HepG2 (cell line): ENCODE results near the gene SETD1B. TPM values are rescaled to one million over a fixed set of nuclear protein-coding genes. Genes with fewer than 3 reads are reported as not detected.

Experiments
- NR1H2 ChIP-seq: sonication (generic); formaldehyde crosslinking; IDR thresholded peaks from 2 replicates; pipeline ENCODE4 v1.8.1; 2022; ENCODE audit warnings: low read depth, missing genetic modification reagents, borderline replicate concordance
- NR2F6 ChIP-seq, 2 experiments: IDR thresholded peaks; 2 replicates each; pipeline ENCODE4 v1.6.1; 2016; ENCODE audit warnings: antibody characterized with exemption in 1 of 2, mild to moderate bottlenecking in 1 of 2
- ZNF792 ChIP-seq: IDR thresholded peaks from 2 replicates; pipeline ENCODE4 v1.6.1; 2016
- polyA plus RNA-seq, 8 experiments: library from polyadenylated mRNA; depleted of rRNA in 3 of 8; stranded (reverse) in 7 of 8; unstranded in 1 of 8; fragments of >200 nt; fragmentation: Illumina TruSeq in 4 of 8; extraction: Trizol in 4 of 8; gene quantifications; 2 replicates each; pipeline versions ENCODE4 v1.2.1 to v1.2.3, GENCODE V29; 2011 to 2016; ENCODE audit warnings: low read depth in 4 of 8, missing spikeins in 1 of 8, mixed read lengths in 1 of 8; ENCODE audit not compliant: insufficient read depth in 1 of 8
- total RNA-seq, 5 experiments: library from RNA; depleted of rRNA; stranded (reverse); fragments of >200 nt; fragmentation: Illumina TruSeq; extraction: Trizol; gene quantifications; 2 replicates each; pipeline ENCODE4 v1.2.3, GENCODE V29; 2016; ENCODE audit warnings: low read depth in 1 of 5
- TF ChIP-seq, protein P1 (sequence below): IDR thresholded peaks from 2 replicates; pipeline ENCODE4 v1.6.1; 2016; ENCODE audit warnings: low read depth, missing genetic modification reagents, missing compliant biosample characterization
- TF ChIP-seq, protein P2 (sequence below): sonication (generic); formaldehyde crosslinking; IDR thresholded peaks from 2 replicates; pipeline ENCODE4 v1.5.0; 2020; ENCODE audit warnings: mild to moderate bottlenecking, missing genetic modification reagents, borderline replicate concordance
- TF ChIP-seq, protein P3 (sequence below): sonication (generic); formaldehyde crosslinking; IDR thresholded peaks from 2 replicates; pipeline ENCODE4 v1.4.0; 2020; ENCODE audit warnings: missing genetic modification reagents

SETD1B gene
- total and polyA plus RNA-seq, 2 of the 13 experiments (the other 11 are each of a cell fraction or from before 2014, with no cell fraction given) = 1.1 to 1.4 TPM

DNA sequence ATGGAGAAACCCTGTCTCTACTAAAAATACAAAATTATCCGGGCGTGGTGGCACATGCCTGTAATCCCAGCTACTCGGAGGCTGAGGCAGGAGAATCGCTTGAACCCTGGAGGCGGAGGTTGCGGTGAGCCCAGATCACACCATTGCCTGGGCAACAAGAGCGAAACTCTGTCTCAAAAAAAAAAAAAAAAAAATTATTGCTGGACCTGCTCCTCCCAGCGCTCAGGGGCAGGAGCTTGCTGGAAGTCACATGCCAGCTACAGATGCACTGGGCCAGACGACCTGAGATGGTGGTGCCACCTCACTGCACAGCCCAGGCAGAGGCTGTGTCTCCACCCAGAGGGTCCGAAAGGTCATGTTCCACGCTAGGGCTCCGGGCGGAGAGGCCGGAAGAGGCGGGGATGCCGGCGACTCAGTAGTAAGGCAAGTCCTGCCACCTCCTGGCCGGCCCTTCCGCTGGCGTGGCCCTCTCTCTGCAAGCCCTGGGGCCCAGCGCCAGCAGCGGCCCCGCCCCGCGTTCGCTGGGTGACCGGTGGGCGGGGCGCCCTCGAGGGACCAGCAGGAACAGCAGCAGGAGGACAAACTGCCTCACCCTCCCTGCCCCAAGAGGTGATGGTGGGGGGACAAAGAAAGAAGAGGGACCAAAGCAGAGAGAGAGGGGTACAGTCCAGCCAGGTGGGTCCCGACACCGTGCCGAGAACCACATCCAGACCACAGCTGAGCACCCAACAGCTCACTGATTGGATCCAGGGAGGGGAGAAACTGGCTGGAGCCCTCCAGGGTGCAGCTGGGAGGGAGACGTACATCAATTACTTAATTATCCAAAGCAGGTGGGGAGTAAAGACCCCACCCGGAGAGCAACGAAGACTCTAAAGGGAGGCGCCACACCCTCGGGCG is 6.7 kb upstream of the SETD1B start (continued):
- TF ChIP-seq NR1H2 = no peak
- TF ChIP-seq, protein P1, sequence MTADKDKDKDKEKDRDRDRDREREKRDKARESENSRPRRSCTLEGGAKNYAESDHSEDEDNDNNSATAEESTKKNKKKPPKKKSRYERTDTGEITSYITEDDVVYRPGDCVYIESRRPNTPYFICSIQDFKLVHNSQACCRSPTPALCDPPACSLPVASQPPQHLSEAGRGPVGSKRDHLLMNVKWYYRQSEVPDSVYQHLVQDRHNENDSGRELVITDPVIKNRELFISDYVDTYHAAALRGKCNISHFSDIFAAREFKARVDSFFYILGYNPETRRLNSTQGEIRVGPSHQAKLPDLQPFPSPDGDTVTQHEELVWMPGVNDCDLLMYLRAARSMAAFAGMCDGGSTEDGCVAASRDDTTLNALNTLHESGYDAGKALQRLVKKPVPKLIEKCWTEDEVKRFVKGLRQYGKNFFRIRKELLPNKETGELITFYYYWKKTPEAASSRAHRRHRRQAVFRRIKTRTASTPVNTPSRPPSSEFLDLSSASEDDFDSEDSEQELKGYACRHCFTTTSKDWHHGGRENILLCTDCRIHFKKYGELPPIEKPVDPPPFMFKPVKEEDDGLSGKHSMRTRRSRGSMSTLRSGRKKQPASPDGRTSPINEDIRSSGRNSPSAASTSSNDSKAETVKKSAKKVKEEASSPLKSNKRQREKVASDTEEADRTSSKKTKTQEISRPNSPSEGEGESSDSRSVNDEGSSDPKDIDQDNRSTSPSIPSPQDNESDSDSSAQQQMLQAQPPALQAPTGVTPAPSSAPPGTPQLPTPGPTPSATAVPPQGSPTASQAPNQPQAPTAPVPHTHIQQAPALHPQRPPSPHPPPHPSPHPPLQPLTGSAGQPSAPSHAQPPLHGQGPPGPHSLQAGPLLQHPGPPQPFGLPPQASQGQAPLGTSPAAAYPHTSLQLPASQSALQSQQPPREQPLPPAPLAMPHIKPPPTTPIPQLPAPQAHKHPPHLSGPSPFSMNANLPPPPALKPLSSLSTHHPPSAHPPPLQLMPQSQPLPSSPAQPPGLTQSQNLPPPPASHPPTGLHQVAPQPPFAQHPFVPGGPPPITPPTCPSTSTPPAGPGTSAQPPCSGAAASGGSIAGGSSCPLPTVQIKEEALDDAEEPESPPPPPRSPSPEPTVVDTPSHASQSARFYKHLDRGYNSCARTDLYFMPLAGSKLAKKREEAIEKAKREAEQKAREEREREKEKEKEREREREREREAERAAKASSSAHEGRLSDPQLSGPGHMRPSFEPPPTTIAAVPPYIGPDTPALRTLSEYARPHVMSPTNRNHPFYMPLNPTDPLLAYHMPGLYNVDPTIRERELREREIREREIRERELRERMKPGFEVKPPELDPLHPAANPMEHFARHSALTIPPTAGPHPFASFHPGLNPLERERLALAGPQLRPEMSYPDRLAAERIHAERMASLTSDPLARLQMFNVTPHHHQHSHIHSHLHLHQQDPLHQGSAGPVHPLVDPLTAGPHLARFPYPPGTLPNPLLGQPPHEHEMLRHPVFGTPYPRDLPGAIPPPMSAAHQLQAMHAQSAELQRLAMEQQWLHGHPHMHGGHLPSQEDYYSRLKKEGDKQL (CRISPR knock-in tag) = peak; percentile 60
- peak; percentile 74 for TF ChIP-seq NR2F6 (IDR thresholded peaks at IDR 0.05)
- TF ChIP-seq NR2F6 (CRISPR knock-in tag; IDR thresholded peaks at IDR 0.05) = peak; percentile 95
- TF ChIP-seq, protein P2, sequence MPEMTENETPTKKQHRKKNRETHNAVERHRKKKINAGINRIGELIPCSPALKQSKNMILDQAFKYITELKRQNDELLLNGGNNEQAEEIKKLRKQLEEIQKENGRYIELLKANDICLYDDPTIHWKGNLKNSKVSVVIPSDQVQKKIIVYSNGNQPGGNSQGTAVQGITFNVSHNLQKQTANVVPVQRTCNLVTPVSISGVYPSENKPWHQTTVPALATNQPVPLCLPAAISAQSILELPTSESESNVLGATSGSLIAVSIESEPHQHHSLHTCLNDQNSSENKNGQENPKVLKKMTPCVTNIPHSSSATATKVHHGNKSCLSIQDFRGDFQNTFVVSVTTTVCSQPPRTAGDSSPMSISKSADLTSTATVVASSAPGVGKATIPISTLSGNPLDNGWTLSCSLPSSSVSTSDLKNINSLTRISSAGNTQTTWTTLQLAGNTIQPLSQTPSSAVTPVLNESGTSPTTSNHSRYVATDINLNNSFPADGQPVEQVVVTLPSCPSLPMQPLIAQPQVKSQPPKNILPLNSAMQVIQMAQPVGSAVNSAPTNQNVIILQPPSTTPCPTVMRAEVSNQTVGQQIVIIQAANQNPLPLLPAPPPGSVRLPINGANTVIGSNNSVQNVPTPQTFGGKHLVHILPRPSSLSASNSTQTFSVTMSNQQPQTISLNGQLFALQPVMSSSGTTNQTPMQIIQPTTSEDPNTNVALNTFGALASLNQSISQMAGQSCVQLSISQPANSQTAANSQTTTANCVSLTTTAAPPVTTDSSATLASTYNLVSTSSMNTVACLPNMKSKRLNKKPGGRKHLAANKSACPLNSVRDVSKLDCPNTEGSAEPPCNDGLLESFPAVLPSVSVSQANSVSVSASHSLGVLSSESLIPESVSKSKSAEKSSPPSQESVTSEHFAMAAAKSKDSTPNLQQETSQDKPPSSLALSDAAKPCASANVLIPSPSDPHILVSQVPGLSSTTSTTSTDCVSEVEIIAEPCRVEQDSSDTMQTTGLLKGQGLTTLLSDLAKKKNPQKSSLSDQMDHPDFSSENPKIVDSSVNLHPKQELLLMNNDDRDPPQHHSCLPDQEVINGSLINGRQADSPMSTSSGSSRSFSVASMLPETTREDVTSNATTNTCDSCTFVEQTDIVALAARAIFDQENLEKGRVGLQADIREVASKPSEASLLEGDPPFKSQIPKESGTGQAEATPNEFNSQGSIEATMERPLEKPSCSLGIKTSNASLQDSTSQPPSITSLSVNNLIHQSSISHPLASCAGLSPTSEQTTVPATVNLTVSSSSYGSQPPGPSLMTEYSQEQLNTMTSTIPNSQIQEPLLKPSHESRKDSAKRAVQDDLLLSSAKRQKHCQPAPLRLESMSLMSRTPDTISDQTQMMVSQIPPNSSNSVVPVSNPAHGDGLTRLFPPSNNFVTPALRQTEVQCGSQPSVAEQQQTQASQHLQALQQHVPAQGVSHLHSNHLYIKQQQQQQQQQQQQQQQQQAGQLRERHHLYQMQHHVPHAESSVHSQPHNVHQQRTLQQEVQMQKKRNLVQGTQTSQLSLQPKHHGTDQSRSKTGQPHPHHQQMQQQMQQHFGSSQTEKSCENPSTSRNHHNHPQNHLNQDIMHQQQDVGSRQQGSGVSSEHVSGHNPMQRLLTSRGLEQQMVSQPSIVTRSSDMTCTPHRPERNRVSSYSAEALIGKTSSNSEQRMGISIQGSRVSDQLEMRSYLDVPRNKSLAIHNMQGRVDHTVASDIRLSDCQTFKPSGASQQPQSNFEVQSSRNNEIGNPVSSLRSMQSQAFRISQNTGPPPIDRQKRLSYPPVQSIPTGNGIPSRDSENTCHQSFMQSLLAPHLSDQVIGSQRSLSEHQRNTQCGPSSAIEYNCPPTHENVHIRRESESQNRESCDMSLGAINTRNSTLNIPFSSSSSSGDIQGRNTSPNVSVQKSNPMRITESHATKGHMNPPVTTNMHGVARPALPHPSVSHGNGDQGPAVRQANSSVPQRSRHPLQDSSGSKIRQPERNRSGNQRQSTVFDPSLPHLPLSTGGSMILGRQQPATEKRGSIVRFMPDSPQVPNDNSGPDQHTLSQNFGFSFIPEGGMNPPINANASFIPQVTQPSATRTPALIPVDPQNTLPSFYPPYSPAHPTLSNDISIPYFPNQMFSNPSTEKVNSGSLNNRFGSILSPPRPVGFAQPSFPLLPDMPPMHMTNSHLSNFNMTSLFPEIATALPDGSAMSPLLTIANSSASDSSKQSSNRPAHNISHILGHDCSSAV (CRISPR knock-in tag) = no peak
- TF ChIP-seq ZNF792 (CRISPR knock-in tag) = peak; percentile 78
- TF ChIP-seq, protein P3, sequence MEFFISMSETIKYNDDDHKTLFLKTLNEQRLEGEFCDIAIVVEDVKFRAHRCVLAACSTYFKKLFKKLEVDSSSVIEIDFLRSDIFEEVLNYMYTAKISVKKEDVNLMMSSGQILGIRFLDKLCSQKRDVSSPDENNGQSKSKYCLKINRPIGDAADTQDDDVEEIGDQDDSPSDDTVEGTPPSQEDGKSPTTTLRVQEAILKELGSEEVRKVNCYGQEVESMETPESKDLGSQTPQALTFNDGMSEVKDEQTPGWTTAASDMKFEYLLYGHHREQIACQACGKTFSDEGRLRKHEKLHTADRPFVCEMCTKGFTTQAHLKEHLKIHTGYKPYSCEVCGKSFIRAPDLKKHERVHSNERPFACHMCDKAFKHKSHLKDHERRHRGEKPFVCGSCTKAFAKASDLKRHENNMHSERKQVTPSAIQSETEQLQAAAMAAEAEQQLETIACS (CRISPR knock-in tag) = no peak
